GM12865 (cell line): ENCODE data around the gene FBXO5.

Experiments
- DNase-seq: peaks from one replicate; pipeline ENCODE4 v3.0.0; 2010; ENCODE audit warnings: low read depth
- H3K4me3 ChIP-seq: 2 replicates; pipeline ENCODE4 v1.5.1; 2011; ENCODE audit warnings: mild to moderate bottlenecking, low read depth, low read length, control low read depth
- CTCF ChIP-seq: IDR thresholded peaks from 2 replicates; pipeline ENCODE4 v1.5.1; 2011; ENCODE audit warnings: low read length, control low read depth, low read depth, inconsistent platforms; ENCODE audit not compliant: insufficient read depth; ENCODE audit errors: missing control alignments

Gene FBXO5

GRCh38 chr6:152952045-152952444 lies 30.8 kb downstream of the FBXO5 start:
- no peak overlapping the region for H3K4me3 ChIP-seq
- no peak for DNase-seq
- TF ChIP-seq CTCF: no peak

- no peak for TF ChIP-seq CTCF
- DNase-seq: no peak
Measured at GRCh38 chr6:152950240-152950639, 32.6 kb downstream of the FBXO5 start.

GRCh38 chr6:152948150-152948768 lies 34.6 kb downstream of the FBXO5 start:
- TF ChIP-seq CTCF: peak; percentile 51
- no peak overlapping the region for H3K4me3 ChIP-seq
- peak; percentile 45 for DNase-seq

More at GRCh38 chr6:152950240-152950639, 32.6 kb downstream of the FBXO5 start:
- no peak overlapping the region for H3K4me3 ChIP-seq

- DNase-seq: no peak
- no peak overlapping the region for H3K4me3 ChIP-seq
- no peak for TF ChIP-seq CTCF
Measured at GRCh38 chr6:152946995-152947394, 35.8 kb downstream of the FBXO5 start.

GRCh38 chr6:152946484-152946883 lies 36.4 kb downstream of the FBXO5 start:
- DNase-seq: no peak
- no peak overlapping the region for H3K4me3 ChIP-seq
- no peak for TF ChIP-seq CTCF

- no peak for DNase-seq
- H3K4me3 ChIP-seq: no peak overlapping the region
- TF ChIP-seq CTCF: no peak
Measured at GRCh38 chr6:152943260-152943897, 39.5 kb downstream of the FBXO5 start.
